ENCODE measurements around the gene CHD9. TPM values are rescaled to one million over a fixed set of nuclear protein-coding genes. Genes with fewer than 3 reads are reported as not detected.

CHD9 gene
- total RNA-seq, 2 donors from 2014 or later: 29.2 to 38.1 TPM

GRCh38 chr16:53056392-53056881, 1.6 kb downstream of the CHD9 start:
- Mint-ChIP-seq H3K9me3 (no peaks in the 10 kb centered on the region), H3K27me3 (peaks cover 0 to 3% of the 10 kb centered on the region in 2 donors), H3K4me3 (peak overlapping the region; percentile 99), H3K36me3 (no peaks in the 10 kb centered on the region), H3K27ac (no peak overlapping the region), H3K4me1 (ENCODE audit: low read depth in 2 of 2) (peaks cover 32 to 44% of the 10 kb centered on the region in 2 donors)
- DNase-seq (ENCODE audit: low spot score): no peak
- no peak for ATAC-seq

DNA sequence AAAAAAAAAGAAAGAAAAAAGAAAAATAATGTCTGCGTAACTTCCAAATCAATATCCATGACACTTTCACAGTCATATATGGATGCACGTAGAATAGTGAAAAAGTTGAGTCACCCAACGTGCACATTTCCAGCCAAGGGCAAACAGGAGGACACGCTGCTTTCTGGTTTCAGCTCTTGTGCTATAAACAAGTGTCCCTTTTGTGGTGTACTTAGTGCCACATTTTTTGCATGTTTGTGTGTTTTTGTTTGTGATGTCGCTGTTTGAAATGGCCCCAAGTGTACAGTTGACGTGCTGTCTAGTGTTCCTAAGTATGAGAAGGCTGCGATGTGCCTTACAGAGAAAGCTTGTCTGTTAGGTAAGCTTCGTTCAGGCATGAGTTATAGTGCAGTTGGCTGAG, 2.9 kb downstream of the CHD9 start:
- ATAC-seq (no peak), DNase-seq (ENCODE audit: low spot score) (no peak)
- peaks cover 37 to 50% of the 10 kb centered on the region in 2 donors for H3K4me1 Mint-ChIP-seq (ENCODE audit: low read depth in 2 of 2)
- H3K9me3 Mint-ChIP-seq: no peaks in the 10 kb centered on the region
- no peak overlapping the region for H3K4me3 Mint-ChIP-seq
- H3K36me3 Mint-ChIP-seq: no peaks in the 10 kb centered on the region
- peaks cover 0 to 3% of the 10 kb centered on the region in 2 donors for H3K27me3 Mint-ChIP-seq
- no peak overlapping the region for H3K27ac Mint-ChIP-seq

DNA sequence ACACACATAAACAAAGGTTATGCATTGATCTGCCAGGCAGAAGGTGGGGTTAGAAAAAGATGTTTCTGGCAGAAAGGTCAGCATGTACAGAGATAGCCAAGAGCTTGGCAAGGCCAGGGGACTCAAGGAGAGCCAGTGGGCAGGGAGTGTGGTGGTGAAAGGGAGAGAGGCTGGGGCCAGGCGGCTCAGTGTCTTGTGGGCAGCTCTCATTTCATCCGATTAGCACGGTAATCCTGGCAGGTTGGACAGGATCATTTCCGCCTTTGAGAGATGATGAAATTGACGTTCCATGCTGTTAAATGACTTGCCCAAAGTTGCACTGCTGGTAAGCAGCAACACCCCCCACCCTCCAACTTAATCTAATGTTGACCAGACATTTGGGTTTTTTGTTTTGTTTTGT, 3.6 kb downstream of the CHD9 start:
- no peaks in the 10 kb centered on the region for H3K9me3 Mint-ChIP-seq
- H3K36me3 Mint-ChIP-seq: no peaks in the 10 kb centered on the region
- no peak overlapping the region for H3K27ac Mint-ChIP-seq
- ATAC-seq (no peak), DNase-seq (ENCODE audit: low spot score) (no peak)
- H3K4me3 Mint-ChIP-seq: no peak overlapping the region
- no peaks in the 10 kb centered on the region for H3K27me3 Mint-ChIP-seq
- H3K4me1 Mint-ChIP-seq (ENCODE audit: low read depth in 2 of 2): peaks cover 31 to 43% of the 10 kb centered on the region in 2 donors

GRCh38 chr16:53058882-53059281, 4.1 kb downstream of the CHD9 start:
- H3K9me3 Mint-ChIP-seq: no peaks in the 10 kb centered on the region
- no peaks in the 10 kb centered on the region for H3K27me3 Mint-ChIP-seq
- H3K27ac Mint-ChIP-seq: peak overlapping the region in 1 of 2 donors; percentile 38
- DNase-seq (ENCODE audit: low spot score) (no peak), ATAC-seq (no peak)
- peaks cover 31 to 43% of the 10 kb centered on the region in 2 donors for H3K4me1 Mint-ChIP-seq (ENCODE audit: low read depth in 2 of 2)
- no peak overlapping the region for H3K4me3 Mint-ChIP-seq
- no peaks in the 10 kb centered on the region for H3K36me3 Mint-ChIP-seq

- H3K27me3 Mint-ChIP-seq: no peaks in the 10 kb centered on the region
- no peak for ATAC-seq
- no peak for DNase-seq (ENCODE audit: low spot score)
- H3K4me1 Mint-ChIP-seq (ENCODE audit: low read depth in 2 of 2): peaks cover 28 to 38% of the 10 kb centered on the region in 2 donors
- no peak overlapping the region for H3K27ac Mint-ChIP-seq
- no peak overlapping the region for H3K4me3 Mint-ChIP-seq
- H3K9me3 Mint-ChIP-seq: no peaks in the 10 kb centered on the region
- no peaks in the 10 kb centered on the region for H3K36me3 Mint-ChIP-seq
Observed at GRCh38 chr16:53059672-53060071, 4.9 kb downstream of the CHD9 start.

GRCh38 chr16:53061256-53061655, 6.5 kb downstream of the CHD9 start:
- H3K4me3 Mint-ChIP-seq: no peak overlapping the region
- ATAC-seq (no peak), DNase-seq (ENCODE audit: low spot score) (no peak)
- H3K27ac Mint-ChIP-seq: no peak overlapping the region
- H3K36me3 Mint-ChIP-seq: no peaks in the 10 kb centered on the region
- no peaks in the 10 kb centered on the region for H3K27me3 Mint-ChIP-seq
- peaks cover 33 to 45% of the 10 kb centered on the region in 2 donors for H3K4me1 Mint-ChIP-seq (ENCODE audit: low read depth in 2 of 2)
- H3K9me3 Mint-ChIP-seq: no peaks in the 10 kb centered on the region

DNA sequence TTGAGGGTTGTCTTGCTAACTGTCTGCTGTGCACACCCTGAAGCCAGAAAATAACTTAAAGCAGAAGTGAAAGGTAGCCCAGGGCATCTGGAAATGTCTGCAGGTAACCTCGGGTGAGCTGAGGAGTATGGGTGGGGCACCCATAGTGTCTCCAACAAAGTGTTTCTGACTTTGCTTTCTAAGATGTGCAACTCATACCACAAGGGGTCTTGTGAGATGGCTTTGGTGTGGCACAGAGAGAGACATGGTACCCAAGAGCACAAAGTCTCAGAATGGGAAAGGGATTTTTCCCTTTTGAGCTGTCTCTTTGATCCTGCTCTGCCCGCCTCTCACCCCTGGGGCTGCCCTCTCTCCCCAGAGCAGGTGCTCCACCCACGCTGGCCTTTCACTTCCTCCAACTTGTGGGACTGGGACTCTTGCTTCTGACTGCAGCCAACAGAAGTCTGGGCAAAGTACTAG, 6.9 kb downstream of the CHD9 start:
- H3K27me3 Mint-ChIP-seq: no peaks in the 10 kb centered on the region
- no peaks in the 10 kb centered on the region for H3K36me3 Mint-ChIP-seq
- H3K4me3 Mint-ChIP-seq: no peak overlapping the region
- H3K4me1 Mint-ChIP-seq (ENCODE audit: low read depth in 2 of 2): peaks cover 33 to 49% of the 10 kb centered on the region in 2 donors
- H3K9me3 Mint-ChIP-seq: no peaks in the 10 kb centered on the region
- DNase-seq (ENCODE audit: low spot score) (no peak), ATAC-seq (peak in 1 of 2 donors; percentile 46)
- H3K27ac Mint-ChIP-seq: no peak overlapping the region

GRCh38 chr16:53064081-53064578, 9.3 kb downstream of the CHD9 start:
- H3K4me3 Mint-ChIP-seq: no peak overlapping the region
- no peak for DNase-seq (ENCODE audit: low spot score)
- H3K9me3 Mint-ChIP-seq: no peaks in the 10 kb centered on the region
- peaks cover 32 to 51% of the 10 kb centered on the region in 2 donors for H3K4me1 Mint-ChIP-seq (ENCODE audit: low read depth in 2 of 2)
- H3K27me3 Mint-ChIP-seq: no peaks in the 10 kb centered on the region
- peaks cover under 1% of the 10 kb centered on the region for H3K36me3 Mint-ChIP-seq
- H3K27ac Mint-ChIP-seq: no peak overlapping the region
- no peak for ATAC-seq

- peaks cover 5% of the 10 kb centered on the region for H3K36me3 Mint-ChIP-seq
- no peak overlapping the region for H3K4me3 Mint-ChIP-seq
- peaks cover 45 to 63% of the 10 kb centered on the region in 2 donors for H3K4me1 Mint-ChIP-seq (ENCODE audit: low read depth in 2 of 2)
- ATAC-seq (no peak), DNase-seq (ENCODE audit: low spot score) (no peak)
- no peak overlapping the region for H3K27ac Mint-ChIP-seq
- H3K9me3 Mint-ChIP-seq: no peaks in the 10 kb centered on the region
- H3K27me3 Mint-ChIP-seq: no peaks in the 10 kb centered on the region
Observed at GRCh38 chr16:53065461-53066061, 10.8 kb downstream of the CHD9 start.

- ATAC-seq (no peak), DNase-seq (ENCODE audit: low spot score) (no peak)
- peaks cover 36 to 57% of the 10 kb centered on the region in 2 donors for H3K4me1 Mint-ChIP-seq (ENCODE audit: low read depth in 2 of 2)
- peak overlapping the region; percentile 81 for H3K4me3 Mint-ChIP-seq
- peaks cover 5% of the 10 kb centered on the region for H3K36me3 Mint-ChIP-seq
- no peaks in the 10 kb centered on the region for H3K9me3 Mint-ChIP-seq
- H3K27ac Mint-ChIP-seq: peak overlapping the region in 1 of 2 donors; percentile 69
- H3K27me3 Mint-ChIP-seq: no peaks in the 10 kb centered on the region
Observed at GRCh38 chr16:53067675-53068074, 12.9 kb downstream of the CHD9 start.

GRCh38 chr16:53068423-53068833, 13.6 kb downstream of the CHD9 start:
- Mint-ChIP-seq H3K4me3 (peak overlapping the region; percentile 81), H3K27ac (peak overlapping the region; percentile 13 to 69), H3K9me3 (no peaks in the 10 kb centered on the region), H3K27me3 (no peaks in the 10 kb centered on the region), H3K4me1 (ENCODE audit: low read depth in 2 of 2) (peaks cover 36 to 57% of the 10 kb centered on the region in 2 donors), H3K36me3 (peaks cover 5% of the 10 kb centered on the region)
- ATAC-seq (peak; percentile 67 to 80), DNase-seq (ENCODE audit: low spot score) (no peak)

GRCh38 chr16:53069772-53070171, 15.0 kb downstream of the CHD9 start:
- DNase-seq (ENCODE audit: low spot score) (no peak), ATAC-seq (no peak)
- H3K27me3 Mint-ChIP-seq: no peaks in the 10 kb centered on the region
- H3K9me3 Mint-ChIP-seq: no peaks in the 10 kb centered on the region
- peaks cover 34 to 54% of the 10 kb centered on the region in 2 donors for H3K4me1 Mint-ChIP-seq (ENCODE audit: low read depth in 2 of 2)
- peaks cover 5% of the 10 kb centered on the region for H3K36me3 Mint-ChIP-seq
- H3K4me3 Mint-ChIP-seq: peak overlapping the region; percentile 46
- H3K27ac Mint-ChIP-seq: peak overlapping the region in 1 of 2 donors; percentile 32

DNA sequence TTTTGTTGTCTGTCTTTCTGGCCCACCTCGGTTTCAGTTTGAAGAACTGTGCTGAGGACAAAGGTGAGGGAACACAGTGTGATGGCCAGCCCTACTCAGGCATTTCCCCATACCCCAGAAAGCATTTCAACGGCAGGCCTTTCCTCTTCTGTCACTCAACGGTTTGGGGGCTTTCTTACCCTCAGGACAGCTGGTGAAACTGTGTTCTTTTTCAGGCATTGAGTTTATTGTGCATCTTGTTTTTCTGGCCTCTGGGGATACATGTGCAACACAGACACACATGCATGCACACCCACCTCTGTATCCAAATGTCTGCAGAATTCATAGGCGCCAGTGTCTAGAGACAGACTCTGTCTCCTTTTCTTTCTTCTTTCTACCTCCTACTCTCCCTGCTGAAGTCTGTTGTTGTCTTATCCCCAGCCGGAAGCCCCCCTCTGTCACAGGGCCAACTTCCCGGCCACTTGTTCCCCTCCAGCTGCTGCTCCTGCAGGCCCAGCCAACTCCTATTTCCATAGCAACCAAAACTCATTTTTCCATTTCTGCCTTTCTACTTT, 17.0 kb downstream of the CHD9 start:
- DNase-seq (ENCODE audit: low spot score): no peak
- H3K27ac Mint-ChIP-seq: no peak overlapping the region
- no peaks in the 10 kb centered on the region for H3K9me3 Mint-ChIP-seq
- H3K4me1 Mint-ChIP-seq (ENCODE audit: low read depth in 2 of 2): peaks cover 26 to 38% of the 10 kb centered on the region in 2 donors
- H3K4me3 Mint-ChIP-seq: no peak overlapping the region
- H3K36me3 Mint-ChIP-seq: peaks cover 5% of the 10 kb centered on the region
- no peak for ATAC-seq
- H3K27me3 Mint-ChIP-seq: no peaks in the 10 kb centered on the region

DNA sequence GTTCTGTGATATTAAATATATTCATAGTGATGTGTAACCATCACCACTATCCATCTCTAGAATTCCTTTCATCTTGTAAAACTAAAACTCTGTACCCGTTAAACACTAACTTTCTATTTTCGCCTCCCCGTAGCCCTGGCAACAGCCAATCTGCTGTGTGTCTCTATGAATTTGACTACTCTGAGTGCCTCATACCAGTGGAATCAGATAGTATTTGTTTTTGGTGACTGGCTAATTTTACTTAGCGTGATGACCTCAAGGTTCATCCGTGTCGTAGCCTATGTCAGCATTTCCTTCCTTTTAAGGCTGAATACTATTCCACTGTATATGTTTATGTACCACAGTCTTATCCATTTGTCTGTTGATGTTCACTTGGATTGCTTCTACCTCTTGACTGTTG, 18.2 kb downstream of the CHD9 start:
- peaks cover 5% of the 10 kb centered on the region for H3K36me3 Mint-ChIP-seq
- H3K9me3 Mint-ChIP-seq: no peaks in the 10 kb centered on the region
- H3K4me3 Mint-ChIP-seq: no peak overlapping the region
- peak overlapping the region in 1 of 2 donors; percentile 37 for H3K27ac Mint-ChIP-seq
- ATAC-seq: no peak
- no peaks in the 10 kb centered on the region for H3K27me3 Mint-ChIP-seq
- no peak for DNase-seq (ENCODE audit: low spot score)
- H3K4me1 Mint-ChIP-seq (ENCODE audit: low read depth in 2 of 2): peaks cover 21 to 32% of the 10 kb centered on the region in 2 donors
